CD14-positive monocyte (primary cell): ENCODE results near the gene POLR2L. TPM values are rescaled to one million over a fixed set of nuclear protein-coding genes. Genes with fewer than 3 reads are reported as not detected.

Source experiments
- DNase-seq, 3 donors: peaks; one replicate each; pipeline ENCODE4 v3.0.0-alpha.2; 2011 to 2022
- H2AFZ ChIP-seq: 2 replicates; pipeline ENCODE4 v1.6.0; 2012; ENCODE audit warnings: mild to moderate bottlenecking, low read depth, low read length, inconsistent platforms; ENCODE audit not compliant: insufficient read depth, poor library complexity, severe bottlenecking
- H3K27ac ChIP-seq, 2 donors: 1 replicate in 1 of 2; 2 replicates in 1 of 2; pipeline ENCODE4 v1.5.1; 2012 to 2013; ENCODE audit warnings: low read length in 2 of 2, control low read depth in 1 of 2, inconsistent platforms in 1 of 2, low read depth in 1 of 2, mild to moderate bottlenecking in 1 of 2
- H3K27me3 ChIP-seq, 2 donors: one replicate each; pipeline versions ENCODE4 v1.6.0 to v1.6.1; 2011 to 2013; ENCODE audit warnings: low read length in 2 of 2; ENCODE audit not compliant: control insufficient read depth in 2 of 2, insufficient read depth in 2 of 2
- H3K36me3 ChIP-seq, 2 donors: replicated peaks in 1 of 2; 1 replicate in 1 of 2; 2 replicates in 1 of 2; pipeline versions ENCODE4 v1.5.1 to v1.6.1; 2012 to 2013; ENCODE audit warnings: low read length in 2 of 2, control low read depth in 1 of 2, inconsistent platforms in 1 of 2, mild to moderate bottlenecking in 1 of 2; ENCODE audit not compliant: insufficient read depth in 2 of 2, control insufficient read depth in 1 of 2
- H3K4me1 ChIP-seq, 2 donors: 1 replicate in 1 of 2; 2 replicates in 1 of 2; pipeline versions ENCODE4 v1.5.1 to v1.6.1; 2012 to 2013; ENCODE audit warnings: low read length in 2 of 2, control low read depth in 1 of 2, inconsistent platforms in 1 of 2, mild to moderate bottlenecking in 1 of 2, moderate library complexity in 1 of 2; ENCODE audit not compliant: insufficient read depth in 2 of 2, control insufficient read depth in 1 of 2
- H3K4me2 ChIP-seq: replicated peaks from 2 replicates; pipeline ENCODE3; 2012; ENCODE audit warnings: low read length, moderate library complexity, mild to moderate bottlenecking; ENCODE audit not compliant: poor library complexity, severe bottlenecking; ENCODE audit errors: extremely low read depth
- H3K4me3 ChIP-seq, 3 experiments: fragments of 200-600 bp in 1 of 3; sonication (generic) in 1 of 3; replicated peaks in 1 of 3; 1 replicate in 2 of 3; 2 replicates in 1 of 3; pipeline ENCODE4 v1.5.1; 2011 to 2013; ENCODE audit warnings: low read length in 3 of 3, mild to moderate bottlenecking in 3 of 3, control low read depth in 2 of 3, low read depth in 2 of 3, inconsistent platforms in 1 of 3, moderate library complexity in 1 of 3
- H3K79me2 ChIP-seq: 2 replicates; pipeline ENCODE4 v1.6.0; 2012; ENCODE audit warnings: mild to moderate bottlenecking, control low read depth, inconsistent platforms, low read length, moderate library complexity; ENCODE audit not compliant: insufficient read depth
- H3K9ac ChIP-seq: 2 replicates; pipeline ENCODE4 v1.6.0; 2017; ENCODE audit warnings: low read length, mild to moderate bottlenecking; ENCODE audit not compliant: insufficient read depth, poor library complexity, severe bottlenecking
- H3K9me3 ChIP-seq, 2 donors: replicated peaks in 1 of 2; 1 replicate in 1 of 2; 2 replicates in 1 of 2; pipeline versions ENCODE4 v1.5.1 to v1.6.1; 2012 to 2013; ENCODE audit warnings: low read length in 2 of 2, control low read depth in 1 of 2; ENCODE audit not compliant: control insufficient read depth in 1 of 2, insufficient read depth in 1 of 2
- H4K20me1 ChIP-seq: 2 replicates; pipeline ENCODE4 v1.6.0; 2012; ENCODE audit warnings: mild to moderate bottlenecking, low read length, control low read depth, moderate library complexity; ENCODE audit not compliant: insufficient read depth
- H3K27ac Mint-ChIP-seq, 7 donors: one replicate each; pipeline ENCODE4 v1.8.0; 2020; ENCODE audit warnings: mild to moderate bottlenecking in 7 of 7, mixed read lengths in 7 of 7, moderate library complexity in 6 of 7, inconsistent platforms in 2 of 7
- H3K27me3 Mint-ChIP-seq, 3 donors: one replicate each; pipeline ENCODE4 v1.8.0; 2021 to 2022; ENCODE audit warnings: low read depth in 3 of 3, mild to moderate bottlenecking in 3 of 3, mixed read lengths in 3 of 3, moderate library complexity in 3 of 3, inconsistent platforms in 1 of 3
- H3K36me3 Mint-ChIP-seq, 2 donors: one replicate each; pipeline ENCODE4 v1.8.0; 2020; ENCODE audit warnings: mixed read lengths in 2 of 2, inconsistent platforms in 1 of 2, mild to moderate bottlenecking in 1 of 2
- H3K4me1 Mint-ChIP-seq: one replicate; pipeline ENCODE4 v1.8.0; 2020; ENCODE audit warnings: mild to moderate bottlenecking, mixed read lengths
- H3K4me3 Mint-ChIP-seq, 2 donors: one replicate each; pipeline ENCODE4 v1.8.0; 2020; ENCODE audit warnings: mild to moderate bottlenecking in 2 of 2, mixed read lengths in 2 of 2, moderate library complexity in 1 of 2
- H3K9me3 Mint-ChIP-seq, 7 donors: one replicate each; pipeline ENCODE4 v1.8.0; 2020 to 2022; ENCODE audit warnings: mixed read lengths in 7 of 7, mild to moderate bottlenecking in 6 of 7, moderate library complexity in 6 of 7, inconsistent platforms in 2 of 7
- CTCF ChIP-seq: fragments of 200-600 bp; IDR thresholded peaks from one replicate; pipeline ENCODE4 v1.8.0; 2022; ENCODE audit warnings: antibody characterized with exemption, mild to moderate bottlenecking
- WGBS: methylation state at CpG from one replicate; pipeline ENCODE4 v1.1.5; 2013; ENCODE audit warnings: missing lambda C conversion rate; ENCODE audit not compliant: insufficient coverage; 5-methylcytosine and 5-hydroxymethylcytosine counted together
- intact Hi-C, 2 donors: fragments of 100-400 bp; cut with micrococcal nuclease; formaldehyde crosslinking; loops; one replicate each; pipeline versions ENCODE4 v1.15.0 to v1.15.1; 2023
- polyA plus RNA-seq, 3 donors: library from polyadenylated mRNA; depleted of rRNA in 1 of 3; unstranded in 2 of 3; stranded (reverse) in 1 of 3; fragments of 300-500 nt in 2 of 3; fragments of >200 nt in 1 of 3; fragmentation: Illumina TruSeq in 2 of 3; gene quantifications; 1 replicate in 2 of 3; 2 replicates in 1 of 3; pipeline ENCODE4 v1.2.3, GENCODE V29; 2012 to 2021

Gene POLR2L
- polyA plus RNA-seq, 3 donors = 93.9 to 133 (median 110) TPM

- Histone ChIP-seq H3K79me2 (peaks cover 15% of the 10 kb centered on the region), H3K4me1 (peaks cover 29 to 33% of the 10 kb centered on the region in 2 donors), H3K27me3 (peaks cover 3 to 12% of the 10 kb centered on the region in 2 donors), H3K4me3 (no peak overlapping the region), H3K4me2 (no peak overlapping the region), H3K36me3 (peaks cover 5 to 9% of the 10 kb centered on the region in 2 donors), H3K27ac (no peak overlapping the region), H4K20me1 (peaks cover 9% of the 10 kb centered on the region), H2AFZ (no peak overlapping the region), H3K9me3 (no peaks in the 10 kb centered on the region), H3K9ac (no peak overlapping the region)
- H3K4me1 Mint-ChIP-seq = peaks cover 18% of the 10 kb centered on the region
- no peak for DNase-seq
- no peak overlapping the region for H3K27ac Mint-ChIP-seq
- no peak overlapping the region for H3K4me3 Mint-ChIP-seq
- WGBS = 98% methylated on average over 29 of the region's 31 CpGs
- H3K9me3 Mint-ChIP-seq = no peaks in the 10 kb centered on the region
- no peak for TF ChIP-seq CTCF
- peaks cover 7 to 16% (median 14%) of the 10 kb centered on the region in 3 donors for H3K27me3 Mint-ChIP-seq
- H3K36me3 Mint-ChIP-seq = peaks cover 15 to 17% of the 10 kb centered on the region in 2 donors
- intact Hi-C loops = no loop called here
Observed at GRCh38 chr11:794013-794765, 48.1 kb downstream of the POLR2L start.

GRCh38 chr11:793556-793955 is 48.8 kb downstream of the POLR2L start:
- Mint-ChIP-seq H3K4me1 (peaks cover 18% of the 10 kb centered on the region), H3K36me3 (peaks cover 15 to 17% of the 10 kb centered on the region in 2 donors), H3K4me3 (no peak overlapping the region), H3K27ac (no peak overlapping the region), H3K9me3 (peaks cover 0 to 2% (median 0%) of the 10 kb centered on the region in 7 donors), H3K27me3 (peaks cover 11 to 22% (median 18%) of the 10 kb centered on the region in 3 donors)
- H3K4me1 ChIP-seq = peaks cover 29 to 31% of the 10 kb centered on the region in 2 donors
- H3K4me3 ChIP-seq = no peak overlapping the region
- 98% methylated on average over 5 of the region's 7 CpGs for WGBS
- no peak overlapping the region for H2AFZ ChIP-seq
- H4K20me1 ChIP-seq = peaks cover 12% of the 10 kb centered on the region
- H3K36me3 ChIP-seq = peaks cover 5 to 9% of the 10 kb centered on the region in 2 donors
- no peaks in the 10 kb centered on the region for H3K9me3 ChIP-seq
- no peak for DNase-seq
- intact Hi-C loops = no loop called here
- H3K27ac ChIP-seq = no peak overlapping the region
- TF ChIP-seq CTCF = no peak
- H3K4me2 ChIP-seq = no peak overlapping the region
- H3K79me2 ChIP-seq = peaks cover 15% of the 10 kb centered on the region
- H3K27me3 ChIP-seq = peaks cover 4 to 18% of the 10 kb centered on the region in 2 donors
- no peak overlapping the region for H3K9ac ChIP-seq
